Testis (tissue), 2 donors: ENCODE measurements around the gene RAMP1.

Source experiments
- CTCF ChIP-seq, 3 experiments: fragments of 450-650 bp in 2 of 3; fragments of 200-600 bp in 1 of 3; sonication (generic) in 1 of 3; IDR thresholded peaks; one replicate each; pipeline ENCODE4 v1.5.1; 2016 to 2019; ENCODE audit warnings: antibody characterized with exemption in 3 of 3, mild to moderate bottlenecking in 2 of 3, moderate library complexity in 1 of 3
- POLR2A ChIP-seq: fragments of 450-650 bp; IDR thresholded peaks from one replicate; pipeline ENCODE4 v1.6.1; 2017; ENCODE audit warnings: antibody characterized with exemption, mild to moderate bottlenecking, moderate library complexity

GRCh38 chr2:237904831-237905599 is 45.6 kb downstream of the RAMP1 start:
- TF ChIP-seq CTCF (IDR thresholded peaks at IDR 0.05) (no peak), POLR2A (no peak)
